HG03025 (cell line): ENCODE data around the gene CHRM5.
A peak's percentile ranks its signal among the peaks of the same experiment; 100 is the strongest.

Experiments used
- ATAC-seq: cut with Tn5 transposase; IDR thresholded peaks from one replicate; pipeline ENCODE4 v1.9.1; 2021; ENCODE audit warnings: mild to moderate bottlenecking, moderate library complexity; ENCODE audit not compliant: unreplicated experiment, low FRiP score

CHRM5 gene, protein sequence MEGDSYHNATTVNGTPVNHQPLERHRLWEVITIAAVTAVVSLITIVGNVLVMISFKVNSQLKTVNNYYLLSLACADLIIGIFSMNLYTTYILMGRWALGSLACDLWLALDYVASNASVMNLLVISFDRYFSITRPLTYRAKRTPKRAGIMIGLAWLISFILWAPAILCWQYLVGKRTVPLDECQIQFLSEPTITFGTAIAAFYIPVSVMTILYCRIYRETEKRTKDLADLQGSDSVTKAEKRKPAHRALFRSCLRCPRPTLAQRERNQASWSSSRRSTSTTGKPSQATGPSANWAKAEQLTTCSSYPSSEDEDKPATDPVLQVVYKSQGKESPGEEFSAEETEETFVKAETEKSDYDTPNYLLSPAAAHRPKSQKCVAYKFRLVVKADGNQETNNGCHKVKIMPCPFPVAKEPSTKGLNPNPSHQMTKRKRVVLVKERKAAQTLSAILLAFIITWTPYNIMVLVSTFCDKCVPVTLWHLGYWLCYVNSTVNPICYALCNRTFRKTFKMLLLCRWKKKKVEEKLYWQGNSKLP

DNA sequence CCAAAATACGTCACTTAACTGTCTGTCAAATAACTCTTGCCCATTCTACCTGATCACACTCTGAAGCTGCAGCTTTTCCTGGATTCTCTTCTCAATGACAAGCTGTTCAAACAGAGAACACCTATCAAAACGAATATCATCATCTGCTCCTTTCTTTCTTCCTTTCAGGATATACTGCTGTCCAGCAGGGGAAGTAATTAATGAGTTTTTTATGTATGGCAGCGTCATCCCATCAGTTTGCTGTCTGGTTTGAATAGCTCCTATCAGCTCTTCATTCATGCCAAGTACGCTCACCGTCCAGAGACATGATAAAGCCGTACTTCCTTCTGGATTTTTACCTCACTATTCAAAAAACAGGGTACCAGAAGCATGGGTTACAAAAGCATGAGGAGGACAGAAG, at the start of gene CHRM5:
Gene CHRM5 (plus strand): TSS at position 274 of the 400 bp plus-strand sequence. CDS start 94,221 bp downstream, outside the sequence.
- no peak for ATAC-seq

DNA sequence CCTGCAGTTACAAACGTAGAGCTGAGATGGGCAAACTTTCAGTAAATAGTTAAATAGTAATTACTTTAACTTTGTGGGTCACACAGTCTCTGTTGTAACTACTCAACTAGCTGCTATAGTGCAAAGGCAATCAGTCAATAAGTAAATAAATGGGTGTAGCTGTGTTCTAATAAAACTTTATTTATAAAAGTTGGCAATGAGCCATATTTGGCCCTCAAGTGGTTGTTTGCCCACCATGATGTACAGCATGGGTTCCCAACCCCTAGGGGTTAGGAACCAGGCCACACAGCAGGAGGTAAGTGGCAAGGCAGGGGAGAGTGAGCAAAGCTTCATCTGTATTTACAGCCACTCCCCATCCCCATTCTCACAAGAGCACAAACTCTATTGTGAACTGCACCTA, 44.9 kb upstream of the CHRM5 start:
- no peak for ATAC-seq

DNA sequence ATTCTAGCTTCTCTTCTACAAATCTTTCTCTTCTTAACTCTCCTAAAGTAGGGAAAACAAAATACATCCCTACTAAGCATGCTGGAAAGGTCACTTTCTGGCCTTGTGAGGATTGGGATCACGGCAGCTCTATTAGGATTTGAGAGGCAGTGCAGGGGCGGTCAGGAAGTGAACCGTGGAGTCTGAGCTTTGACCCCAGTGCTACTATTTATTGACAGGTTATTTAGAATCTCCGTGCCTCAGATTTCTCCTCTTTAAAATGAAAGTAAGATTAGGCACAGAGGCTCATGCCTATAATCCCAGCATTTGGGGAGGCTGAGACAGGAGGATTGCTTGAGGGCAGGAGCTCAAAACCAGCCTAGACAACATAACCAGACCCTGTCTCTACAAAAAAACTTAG, 42.0 kb upstream of the CHRM5 start:
- ATAC-seq, result no peak

DNA sequence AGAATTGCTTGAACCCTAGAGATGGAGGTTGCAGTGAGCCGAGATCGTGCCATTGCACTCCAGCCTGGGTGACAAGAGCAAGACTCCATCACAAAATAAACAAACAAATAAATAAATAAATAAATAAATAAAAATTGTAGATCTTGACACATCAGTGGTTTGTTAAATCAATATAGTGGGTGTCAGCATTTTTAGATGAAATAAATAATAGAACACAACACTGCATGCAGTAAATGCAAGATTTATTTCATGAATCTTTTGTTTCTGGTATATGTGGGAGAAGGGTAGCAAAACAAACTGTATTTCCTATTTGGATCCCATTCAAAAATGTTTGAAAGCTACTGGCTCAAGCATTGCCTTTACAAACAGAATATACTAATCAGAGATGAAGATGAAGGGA, 35.6 kb upstream of the CHRM5 start:
- ATAC-seq, result no peak

DNA sequence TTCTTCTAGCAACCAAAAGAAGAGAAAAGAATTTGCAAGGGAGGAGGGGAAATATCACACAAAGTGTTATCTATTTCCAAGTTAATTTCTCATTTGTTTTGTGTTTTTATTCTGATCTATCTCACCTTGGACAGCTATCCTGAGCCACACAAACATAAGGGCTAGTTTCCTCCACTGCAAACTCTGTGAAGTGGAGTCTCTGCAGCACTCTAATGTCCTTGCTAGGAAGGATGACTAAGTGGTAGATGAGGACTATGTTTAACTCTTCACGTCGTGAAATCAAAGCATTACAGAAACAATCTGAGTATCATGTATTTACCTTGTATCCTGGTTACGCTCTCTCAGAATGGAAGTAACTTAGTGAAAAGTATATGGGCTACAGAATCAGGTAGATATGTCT, 33.9 kb upstream of the CHRM5 start:
- no peak for ATAC-seq

DNA sequence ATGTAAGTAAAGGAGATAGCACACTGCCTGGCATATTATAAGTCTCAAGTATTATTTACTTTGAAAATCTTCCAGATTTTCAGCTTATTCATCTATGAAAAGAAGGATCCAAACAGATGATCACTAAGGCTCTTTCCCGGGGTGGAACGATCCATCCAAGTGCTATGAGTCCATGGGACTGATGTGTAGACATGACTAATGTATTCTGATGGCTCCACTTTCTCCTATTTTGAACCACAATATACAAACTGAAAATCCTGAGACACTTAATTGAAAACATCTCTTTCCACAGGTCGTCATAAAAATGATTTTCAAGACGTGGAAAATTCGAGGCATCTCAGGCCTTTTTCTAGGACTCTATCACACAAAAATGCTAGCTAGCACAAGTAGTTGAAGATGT, 33.4 kb upstream of the CHRM5 start:
- ATAC-seq, result no peak

DNA sequence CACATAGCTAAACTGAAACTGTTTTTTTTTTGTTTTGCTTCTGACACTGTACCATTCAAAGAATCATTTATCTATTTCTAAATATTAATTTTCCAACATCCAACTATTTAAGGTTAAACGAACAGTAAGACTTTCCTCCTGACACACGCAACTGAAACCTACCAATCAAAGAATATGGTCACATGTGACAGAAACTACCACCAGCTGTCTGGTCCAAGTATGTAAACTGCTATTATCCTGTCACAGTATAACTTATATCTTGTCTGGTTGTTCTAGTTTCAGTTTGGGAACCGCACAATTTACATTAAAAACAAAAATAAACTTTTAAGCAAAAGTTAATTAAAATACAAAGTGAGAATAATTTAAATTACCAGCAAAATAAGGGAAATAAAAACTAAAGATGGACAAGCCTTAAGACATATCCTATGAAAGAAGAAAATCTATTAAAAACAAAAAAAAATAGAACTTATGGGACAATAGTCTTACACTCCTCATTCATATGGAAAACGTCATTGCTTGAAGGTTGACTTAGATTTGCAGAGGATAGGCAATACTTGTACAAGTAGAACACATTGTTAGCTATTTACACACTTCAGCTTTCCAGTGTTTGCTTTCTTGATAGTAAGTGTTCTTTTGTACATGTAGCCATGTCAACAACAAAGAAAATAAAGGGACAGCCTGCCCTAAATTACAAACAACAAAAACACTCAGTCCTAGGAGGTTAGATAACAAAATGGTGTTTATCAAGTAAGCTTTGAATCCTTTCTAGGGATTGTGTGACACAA, 26.8 kb upstream of the CHRM5 start:
- peak; percentile 63 for ATAC-seq

DNA sequence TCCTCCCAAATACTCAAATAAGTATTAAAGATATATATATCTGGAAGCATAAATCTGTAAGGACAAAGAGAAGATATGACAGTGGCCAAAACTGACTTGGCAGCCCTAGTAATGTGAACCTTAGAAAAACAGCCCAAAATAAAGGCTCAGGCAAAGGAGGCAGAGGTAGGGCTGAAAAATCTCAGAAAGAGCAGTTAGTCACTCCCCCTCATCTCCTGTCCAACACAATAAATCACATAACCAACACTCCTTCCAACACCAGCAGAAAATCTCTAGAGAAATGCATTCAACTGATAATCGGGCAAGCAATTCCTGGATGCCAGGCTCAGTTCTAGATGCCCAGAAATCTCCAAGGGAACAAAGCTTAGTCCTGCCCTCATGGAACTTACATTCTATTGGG, 22.1 kb upstream of the CHRM5 start:
- no peak for ATAC-seq

DNA sequence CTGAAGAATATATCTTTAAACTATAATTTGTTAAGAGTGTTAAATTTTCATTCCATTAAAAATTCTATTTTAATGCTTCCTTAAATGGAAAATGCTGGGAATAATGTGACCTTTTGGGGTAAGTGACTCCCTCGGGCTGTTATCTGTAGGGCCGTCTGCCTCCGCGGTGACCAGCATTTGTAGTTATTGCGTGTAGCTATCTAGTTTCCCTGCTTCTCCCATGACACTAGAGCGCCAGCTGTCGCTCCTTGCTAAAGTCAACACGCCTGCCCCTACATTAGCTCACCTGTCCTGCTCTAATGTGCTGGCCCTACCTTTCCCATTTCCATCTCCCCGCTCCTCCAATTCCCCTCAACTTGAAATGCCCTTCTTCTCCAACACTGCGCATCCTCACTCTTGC, 12.4 kb upstream of the CHRM5 start:
- ATAC-seq, result no peak

DNA sequence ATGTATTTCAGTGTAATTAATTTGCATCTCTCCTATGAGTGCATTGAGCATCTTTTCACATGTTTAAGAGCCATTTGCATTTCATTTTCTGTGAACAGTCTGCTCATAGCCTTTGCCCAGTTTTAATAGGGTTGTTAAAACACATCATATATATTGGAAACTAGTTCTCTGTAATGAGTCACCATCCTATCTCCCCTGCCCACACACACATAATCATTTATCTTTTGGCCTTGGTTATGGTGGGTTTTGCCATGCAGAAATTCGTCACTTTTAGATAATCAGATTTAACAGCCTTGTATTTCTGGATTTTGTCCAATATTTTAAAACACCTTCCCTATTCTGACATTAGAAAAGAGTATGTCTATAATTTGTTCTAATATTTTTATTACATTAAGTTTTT, 11.9 kb upstream of the CHRM5 start:
- ATAC-seq, result no peak

DNA sequence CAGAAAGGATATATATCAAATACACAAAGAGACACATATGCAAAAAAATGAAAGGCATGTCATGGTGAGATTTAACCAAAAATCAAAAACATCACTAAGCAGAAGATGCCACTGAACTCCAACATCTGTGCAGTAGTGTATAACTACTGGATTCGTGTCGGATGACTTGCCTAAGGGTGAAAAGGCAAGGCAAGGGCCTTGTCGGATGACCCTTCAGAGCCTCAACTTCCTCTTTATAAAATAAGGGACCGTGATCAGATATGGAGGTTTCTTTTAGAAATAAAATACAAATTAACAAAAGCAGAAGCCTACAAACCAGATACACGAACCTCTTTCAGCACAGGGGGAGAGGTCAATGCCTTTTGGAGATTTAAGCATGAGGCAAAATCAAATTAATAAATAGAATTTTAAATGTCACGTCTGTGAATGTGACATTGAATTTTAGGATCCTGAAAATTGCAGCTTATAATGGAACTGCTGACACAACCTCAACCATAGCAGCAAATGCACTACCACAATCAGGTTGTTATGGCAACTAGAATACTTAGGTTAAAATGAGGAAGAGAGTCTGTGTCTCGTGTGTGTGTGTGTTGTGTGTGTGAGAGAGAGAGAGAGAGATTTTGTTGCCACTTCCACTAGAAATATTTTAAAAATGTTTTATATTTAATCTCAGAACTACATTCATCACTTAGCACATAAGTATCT, 8.3 kb upstream of the CHRM5 start:
- ATAC-seq, result no peak

DNA sequence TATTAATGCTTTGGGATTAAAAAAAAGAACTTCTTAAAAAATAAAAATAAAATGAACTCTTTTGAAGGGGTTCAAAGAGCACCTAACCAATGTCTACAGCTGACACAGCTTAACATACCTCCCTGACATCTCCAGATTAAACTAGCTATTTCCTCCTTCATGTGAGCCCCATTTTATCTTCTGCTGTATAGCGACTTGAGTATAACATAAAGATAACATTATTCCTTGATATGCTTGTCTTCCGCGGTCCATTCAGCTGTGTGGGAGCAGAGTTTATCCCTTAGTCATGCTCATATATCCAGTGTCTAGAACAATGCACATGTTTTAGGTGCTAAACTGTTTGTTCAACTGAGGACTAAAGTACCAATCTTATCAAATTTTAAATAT, 7.8 kb upstream of the CHRM5 start:
- no peak for ATAC-seq

DNA sequence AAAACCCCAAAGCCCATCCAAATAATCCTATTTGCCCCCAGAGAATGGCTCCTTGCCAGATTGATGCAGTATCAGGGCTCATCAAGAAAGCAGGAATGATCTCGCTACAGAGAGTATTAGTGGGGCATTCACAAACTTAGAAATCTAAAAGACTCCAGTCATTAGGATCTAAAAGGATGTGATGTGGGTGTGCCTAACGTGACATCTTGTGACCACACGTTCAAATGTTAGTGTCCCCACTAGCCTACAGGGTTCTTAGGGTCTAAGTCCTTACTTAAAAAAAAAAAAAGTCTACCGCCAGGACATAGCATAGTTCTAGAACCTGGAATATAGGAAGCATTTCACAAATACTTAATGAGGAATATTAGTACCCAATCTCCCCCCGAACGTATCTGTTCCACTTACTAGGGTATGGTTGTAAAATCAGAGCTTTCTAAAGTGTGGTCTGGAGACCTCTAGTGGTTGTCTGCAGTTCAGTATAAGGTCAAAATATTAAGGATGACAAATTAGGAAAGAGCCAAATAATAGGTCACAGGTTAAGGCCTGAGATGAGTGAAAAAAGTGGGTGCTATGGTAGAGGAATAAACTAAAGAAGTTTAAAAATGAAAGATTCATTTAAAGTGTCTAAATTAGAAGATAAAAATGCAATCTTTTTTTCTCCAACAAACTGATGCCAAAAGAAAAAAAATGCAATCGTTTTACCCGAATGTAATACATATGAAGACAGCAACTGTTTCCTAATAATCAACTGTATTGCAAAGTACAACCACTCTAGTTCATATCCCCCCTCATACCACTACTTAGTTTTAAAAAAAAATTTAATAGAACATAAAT, 4.2 kb upstream of the CHRM5 start:
- no peak for ATAC-seq

DNA sequence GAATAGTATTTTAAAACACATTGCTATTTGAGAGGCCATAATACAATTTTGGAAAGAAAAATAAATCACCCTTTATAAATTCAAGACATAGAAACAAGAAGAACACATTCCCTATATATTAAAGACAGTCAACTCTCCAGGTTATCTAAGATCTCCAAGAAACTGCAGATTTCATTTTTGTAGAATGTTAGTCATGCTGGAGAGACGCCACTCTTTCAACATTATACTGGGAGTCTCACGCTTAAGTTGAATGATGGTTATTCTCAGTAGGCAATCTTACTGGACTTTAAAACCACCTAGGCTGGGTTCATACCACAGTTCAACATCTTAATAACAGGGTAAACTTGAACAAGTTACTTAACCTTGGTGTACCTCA, 3.6 kb upstream of the CHRM5 start:
- ATAC-seq, result no peak

DNA sequence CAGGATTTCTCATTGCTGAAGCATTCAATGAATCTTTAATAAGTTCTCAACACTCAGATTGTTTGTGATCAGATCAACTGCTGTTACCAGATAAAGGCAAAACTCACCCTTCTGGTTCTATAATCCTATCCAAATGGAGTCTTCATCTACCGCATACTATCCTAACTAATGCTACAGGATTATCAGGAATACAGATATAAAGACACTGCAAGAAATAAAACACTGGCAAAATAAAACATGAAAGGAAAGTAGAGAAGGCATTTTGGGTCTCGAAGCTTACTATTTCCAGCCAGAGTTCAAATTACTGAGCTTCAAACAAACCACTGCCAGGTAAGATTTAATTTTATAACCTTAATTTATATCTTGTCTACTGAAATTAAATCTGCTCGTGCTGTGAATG, 524 bp downstream of the CHRM5 start:
- ATAC-seq, result no peak

DNA sequence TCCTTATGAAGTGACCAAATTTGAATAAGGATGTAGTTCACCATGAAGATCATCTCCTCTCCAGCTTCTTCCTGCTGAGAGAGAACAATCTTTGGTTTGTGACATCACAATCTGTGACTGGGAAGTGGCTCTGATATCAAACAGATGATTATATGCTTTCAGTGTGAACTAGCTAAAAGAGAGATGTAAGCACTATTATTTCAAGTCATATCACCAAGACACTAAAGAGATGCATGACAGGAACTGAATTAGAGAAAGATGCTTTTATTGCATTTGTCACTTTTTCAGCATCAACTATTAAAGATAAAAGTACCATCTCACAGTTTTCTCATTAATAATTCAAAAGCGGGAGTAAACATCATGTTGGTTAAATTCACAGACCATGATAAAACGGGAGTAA, 3.5 kb downstream of the CHRM5 start:
- no peak for ATAC-seq

DNA sequence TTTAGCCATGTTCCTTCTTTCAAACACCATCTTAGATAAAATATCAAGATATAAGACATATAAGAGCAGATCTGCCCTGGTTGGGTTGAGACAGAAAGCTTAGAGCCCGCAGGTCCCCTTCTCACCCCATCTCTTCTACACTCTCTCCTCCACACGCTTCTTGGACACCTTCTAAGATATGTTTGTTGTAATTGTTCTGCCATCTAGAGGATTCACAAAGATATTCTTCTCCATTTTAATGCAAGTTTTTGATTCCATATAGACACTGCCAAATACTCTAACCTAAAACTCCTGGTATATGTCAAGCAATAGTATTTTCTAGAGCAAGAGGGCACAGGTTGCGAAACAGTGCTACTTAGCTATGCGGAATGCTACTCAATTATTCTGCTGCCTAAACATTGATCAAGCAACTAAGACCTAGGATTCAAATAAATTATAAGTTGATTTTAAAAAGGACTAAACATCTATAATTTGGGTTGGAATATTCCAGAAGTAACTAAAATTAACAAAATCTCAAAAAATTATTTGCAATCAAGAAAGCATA, 6.8 kb downstream of the CHRM5 start:
- no peak for ATAC-seq

DNA sequence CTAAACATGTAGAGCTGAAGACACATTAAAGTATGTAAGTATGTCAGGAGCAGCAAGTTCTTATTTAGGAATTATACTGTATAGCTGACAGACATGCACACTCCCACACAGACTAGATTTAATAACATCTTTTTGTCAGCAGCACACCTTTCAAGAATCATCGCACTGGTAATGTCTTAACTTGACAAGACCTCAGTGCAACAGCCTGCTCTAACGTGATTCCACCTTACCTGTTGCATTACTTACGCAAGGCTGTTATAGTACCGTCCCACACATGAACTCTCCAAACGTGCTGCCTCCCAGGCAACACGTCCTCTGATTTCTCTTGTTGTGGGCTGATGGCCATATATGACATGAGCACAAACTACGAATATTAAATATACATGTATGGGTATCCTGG, 11.9 kb downstream of the CHRM5 start:
- no peak for ATAC-seq

DNA sequence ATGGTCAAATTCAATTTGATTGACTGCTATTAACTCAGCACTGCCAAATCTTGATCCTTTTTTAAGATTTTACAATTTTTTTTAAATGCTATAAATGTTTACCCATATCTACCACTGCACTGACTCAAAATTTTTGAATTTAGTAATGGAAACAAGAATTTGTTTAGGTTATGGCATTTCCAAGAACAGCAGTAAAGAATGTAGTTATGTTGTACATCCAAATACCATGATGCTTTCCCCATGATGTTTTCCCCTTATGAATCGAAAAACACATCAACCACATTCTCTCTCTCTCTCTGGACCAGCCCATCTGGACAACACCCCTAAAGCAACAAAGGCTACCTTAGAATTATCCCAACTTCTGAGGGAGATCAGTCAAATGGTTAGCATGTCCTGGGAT, 14.2 kb downstream of the CHRM5 start:
- ATAC-seq, result no peak

DNA sequence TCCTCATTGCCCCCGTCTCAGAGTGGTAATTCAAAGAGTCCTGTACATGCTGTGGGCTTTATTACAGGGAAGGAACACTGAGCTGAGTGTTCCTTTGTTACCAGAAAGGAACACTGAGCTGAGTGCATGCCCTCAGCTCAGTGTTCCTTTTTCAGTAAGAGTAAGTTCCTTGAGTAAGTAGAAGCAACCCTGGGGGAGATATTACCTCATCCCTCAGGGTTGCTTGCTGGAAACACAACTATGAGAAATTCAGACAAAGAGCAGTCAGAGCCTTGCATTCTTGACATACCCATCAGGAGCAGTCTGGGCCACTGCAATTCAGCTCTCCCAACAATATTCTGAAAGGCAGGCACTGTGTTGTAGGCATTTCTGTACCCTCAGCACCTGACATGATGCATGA, 17.0 kb downstream of the CHRM5 start:
- ATAC-seq, result no peak
